ENCODE data around the gene AACS. TPM values are rescaled to one million over a fixed set of nuclear protein-coding genes. Genes with fewer than 3 reads are reported as not detected.

AACS gene
- total and polyA plus RNA-seq, 2 of the 8 experiments (the other 6 are each of a cell fraction or from before 2014, with no cell fraction given) = 51.9 to 52.4 TPM

DNA sequence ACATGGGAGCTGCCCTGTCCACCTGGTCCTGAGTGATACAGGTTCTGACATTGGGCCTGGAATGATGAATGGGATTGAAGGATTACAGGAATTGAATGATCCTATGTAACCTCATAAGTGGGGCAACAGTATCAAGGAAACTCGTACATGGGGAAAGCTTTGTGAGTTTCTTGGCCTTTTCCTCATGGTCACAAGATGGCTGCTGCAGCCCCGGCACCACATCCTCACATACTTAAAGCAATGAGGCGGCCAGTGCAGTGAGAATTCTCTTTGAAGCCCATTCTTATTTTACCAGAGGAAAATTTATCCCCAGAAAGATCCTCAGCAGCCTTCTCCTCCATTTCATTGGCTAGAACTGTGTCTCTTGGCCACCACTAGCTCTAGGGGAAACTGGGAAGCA is 91.9 kb downstream of the AACS start (continued):
- TF ChIP-seq, protein P1, sequence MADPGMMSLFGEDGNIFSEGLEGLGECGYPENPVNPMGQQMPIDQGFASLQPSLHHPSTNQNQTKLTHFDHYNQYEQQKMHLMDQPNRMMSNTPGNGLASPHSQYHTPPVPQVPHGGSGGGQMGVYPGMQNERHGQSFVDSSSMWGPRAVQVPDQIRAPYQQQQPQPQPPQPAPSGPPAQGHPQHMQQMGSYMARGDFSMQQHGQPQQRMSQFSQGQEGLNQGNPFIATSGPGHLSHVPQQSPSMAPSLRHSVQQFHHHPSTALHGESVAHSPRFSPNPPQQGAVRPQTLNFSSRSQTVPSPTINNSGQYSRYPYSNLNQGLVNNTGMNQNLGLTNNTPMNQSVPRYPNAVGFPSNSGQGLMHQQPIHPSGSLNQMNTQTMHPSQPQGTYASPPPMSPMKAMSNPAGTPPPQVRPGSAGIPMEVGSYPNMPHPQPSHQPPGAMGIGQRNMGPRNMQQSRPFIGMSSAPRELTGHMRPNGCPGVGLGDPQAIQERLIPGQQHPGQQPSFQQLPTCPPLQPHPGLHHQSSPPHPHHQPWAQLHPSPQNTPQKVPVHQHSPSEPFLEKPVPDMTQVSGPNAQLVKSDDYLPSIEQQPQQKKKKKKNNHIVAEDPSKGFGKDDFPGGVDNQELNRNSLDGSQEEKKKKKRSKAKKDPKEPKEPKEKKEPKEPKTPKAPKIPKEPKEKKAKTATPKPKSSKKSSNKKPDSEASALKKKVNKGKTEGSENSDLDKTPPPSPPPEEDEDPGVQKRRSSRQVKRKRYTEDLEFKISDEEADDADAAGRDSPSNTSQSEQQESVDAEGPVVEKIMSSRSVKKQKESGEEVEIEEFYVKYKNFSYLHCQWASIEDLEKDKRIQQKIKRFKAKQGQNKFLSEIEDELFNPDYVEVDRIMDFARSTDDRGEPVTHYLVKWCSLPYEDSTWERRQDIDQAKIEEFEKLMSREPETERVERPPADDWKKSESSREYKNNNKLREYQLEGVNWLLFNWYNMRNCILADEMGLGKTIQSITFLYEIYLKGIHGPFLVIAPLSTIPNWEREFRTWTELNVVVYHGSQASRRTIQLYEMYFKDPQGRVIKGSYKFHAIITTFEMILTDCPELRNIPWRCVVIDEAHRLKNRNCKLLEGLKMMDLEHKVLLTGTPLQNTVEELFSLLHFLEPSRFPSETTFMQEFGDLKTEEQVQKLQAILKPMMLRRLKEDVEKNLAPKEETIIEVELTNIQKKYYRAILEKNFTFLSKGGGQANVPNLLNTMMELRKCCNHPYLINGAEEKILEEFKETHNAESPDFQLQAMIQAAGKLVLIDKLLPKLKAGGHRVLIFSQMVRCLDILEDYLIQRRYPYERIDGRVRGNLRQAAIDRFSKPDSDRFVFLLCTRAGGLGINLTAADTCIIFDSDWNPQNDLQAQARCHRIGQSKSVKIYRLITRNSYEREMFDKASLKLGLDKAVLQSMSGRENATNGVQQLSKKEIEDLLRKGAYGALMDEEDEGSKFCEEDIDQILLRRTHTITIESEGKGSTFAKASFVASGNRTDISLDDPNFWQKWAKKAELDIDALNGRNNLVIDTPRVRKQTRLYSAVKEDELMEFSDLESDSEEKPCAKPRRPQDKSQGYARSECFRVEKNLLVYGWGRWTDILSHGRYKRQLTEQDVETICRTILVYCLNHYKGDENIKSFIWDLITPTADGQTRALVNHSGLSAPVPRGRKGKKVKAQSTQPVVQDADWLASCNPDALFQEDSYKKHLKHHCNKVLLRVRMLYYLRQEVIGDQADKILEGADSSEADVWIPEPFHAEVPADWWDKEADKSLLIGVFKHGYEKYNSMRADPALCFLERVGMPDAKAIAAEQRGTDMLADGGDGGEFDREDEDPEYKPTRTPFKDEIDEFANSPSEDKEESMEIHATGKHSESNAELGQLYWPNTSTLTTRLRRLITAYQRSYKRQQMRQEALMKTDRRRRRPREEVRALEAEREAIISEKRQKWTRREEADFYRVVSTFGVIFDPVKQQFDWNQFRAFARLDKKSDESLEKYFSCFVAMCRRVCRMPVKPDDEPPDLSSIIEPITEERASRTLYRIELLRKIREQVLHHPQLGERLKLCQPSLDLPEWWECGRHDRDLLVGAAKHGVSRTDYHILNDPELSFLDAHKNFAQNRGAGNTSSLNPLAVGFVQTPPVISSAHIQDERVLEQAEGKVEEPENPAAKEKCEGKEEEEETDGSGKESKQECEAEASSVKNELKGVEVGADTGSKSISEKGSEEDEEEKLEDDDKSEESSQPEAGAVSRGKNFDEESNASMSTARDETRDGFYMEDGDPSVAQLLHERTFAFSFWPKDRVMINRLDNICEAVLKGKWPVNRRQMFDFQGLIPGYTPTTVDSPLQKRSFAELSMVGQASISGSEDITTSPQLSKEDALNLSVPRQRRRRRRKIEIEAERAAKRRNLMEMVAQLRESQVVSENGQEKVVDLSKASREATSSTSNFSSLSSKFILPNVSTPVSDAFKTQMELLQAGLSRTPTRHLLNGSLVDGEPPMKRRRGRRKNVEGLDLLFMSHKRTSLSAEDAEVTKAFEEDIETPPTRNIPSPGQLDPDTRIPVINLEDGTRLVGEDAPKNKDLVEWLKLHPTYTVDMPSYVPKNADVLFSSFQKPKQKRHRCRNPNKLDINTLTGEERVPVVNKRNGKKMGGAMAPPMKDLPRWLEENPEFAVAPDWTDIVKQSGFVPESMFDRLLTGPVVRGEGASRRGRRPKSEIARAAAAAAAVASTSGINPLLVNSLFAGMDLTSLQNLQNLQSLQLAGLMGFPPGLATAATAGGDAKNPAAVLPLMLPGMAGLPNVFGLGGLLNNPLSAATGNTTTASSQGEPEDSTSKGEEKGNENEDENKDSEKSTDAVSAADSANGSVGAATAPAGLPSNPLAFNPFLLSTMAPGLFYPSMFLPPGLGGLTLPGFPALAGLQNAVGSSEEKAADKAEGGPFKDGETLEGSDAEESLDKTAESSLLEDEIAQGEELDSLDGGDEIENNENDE (IDR thresholded peaks at IDR 0.05; ENCODE audit: insufficient replicate concordance, low read length) = no peak
- peak; percentile 50; the same call in 1 of the 2 replicates for TF ChIP-seq KDM1A (IDR thresholded peaks at IDR 0.05; ENCODE audit: borderline replicate concordance, low read length)
- TF ChIP-seq RFX5 (IDR thresholded peaks at IDR 0.05; ENCODE audit: borderline replicate concordance, low read depth, low read length) = no peak
- TF ChIP-seq EGR1 (IDR thresholded peaks at IDR 0.05; ENCODE audit: borderline replicate concordance, low read depth, low read length) = no peak

Measured in H1 (cell line).